GM04504 (cell line): ENCODE data around the gene C6orf58.

ENCODE experiments used
- DNase-seq: peaks from one replicate; pipeline ENCODE4 v3.0.0-alpha.2; 2012; ENCODE audit warnings: low read depth

The C6orf58 gene

GRCh38 chr6:127576874-127577273 lies at the start of gene C6orf58:
TSS of gene C6orf58 (plus strand) at chr6:127577174. CDS start at chr6:127577186, 12 bp downstream.
- no peak for DNase-seq

- DNase-seq, result no peak
These were observed 44.0 kb upstream of the C6orf58 start for GRCh38 chr6:127533011-127533410.

GRCh38 chr6:127533736-127534135 lies 43.2 kb upstream of the C6orf58 start:
- no peak for DNase-seq

GRCh38 chr6:127538750-127539264 lies 38.2 kb upstream of the C6orf58 start:
- DNase-seq, result no peak

- no peak for DNase-seq
These were observed 37.7 kb upstream of the C6orf58 start for GRCh38 chr6:127539272-127539671.

GRCh38 chr6:127547215-127547614 lies 29.8 kb upstream of the C6orf58 start:
- DNase-seq, result no peak

- no peak for DNase-seq
These were observed 28.9 kb upstream of the C6orf58 start for GRCh38 chr6:127547904-127548649.

- DNase-seq, result peak; percentile 17
These were observed 26.6 kb upstream of the C6orf58 start for GRCh38 chr6:127550403-127550802.

- no peak for DNase-seq
These were observed 22.5 kb upstream of the C6orf58 start for GRCh38 chr6:127554435-127555006.

- DNase-seq, result no peak
These were observed 15.3 kb upstream of the C6orf58 start for GRCh38 chr6:127561660-127562059.

- DNase-seq, result no peak
These were observed 12.2 kb upstream of the C6orf58 start for GRCh38 chr6:127564761-127565160.

GRCh38 chr6:127566119-127566518 lies 10.9 kb upstream of the C6orf58 start:
- DNase-seq, result no peak

GRCh38 chr6:127566651-127567050 lies 10.3 kb upstream of the C6orf58 start:
- DNase-seq, result no peak

- DNase-seq, result no peak
These were observed 9.5 kb upstream of the C6orf58 start for GRCh38 chr6:127567476-127567875.

GRCh38 chr6:127570739-127571389 lies 6.1 kb upstream of the C6orf58 start:
- no peak for DNase-seq

- DNase-seq, result no peak
These were observed 1.9 kb downstream of the C6orf58 start for GRCh38 chr6:127578900-127579299.

- no peak for DNase-seq
These were observed 4.6 kb downstream of the C6orf58 start for GRCh38 chr6:127581576-127581975.

GRCh38 chr6:127582777-127583462 lies 5.9 kb downstream of the C6orf58 start:
- no peak for DNase-seq

- no peak for DNase-seq
These were observed 8.1 kb downstream of the C6orf58 start for GRCh38 chr6:127585123-127585522.

- DNase-seq, result no peak
These were observed 9.4 kb downstream of the C6orf58 start for GRCh38 chr6:127586372-127586771.

- DNase-seq, result no peak
These were observed 10.9 kb downstream of the C6orf58 start for GRCh38 chr6:127587875-127588274.

- no peak for DNase-seq
These were observed 12.2 kb downstream of the C6orf58 start for GRCh38 chr6:127589135-127589534.
